Ascending aorta (tissue), 2 donors: ENCODE measurements around the gene APOA5. TPM values are rescaled to one million over a fixed set of nuclear protein-coding genes. Genes with fewer than 3 reads are reported as not detected.
"Not testable (repeated sequence)": the region's sequence is repeated elsewhere in the genome, so short reads cannot be mapped to it uniquely, and the experiment has no call there.

Experiments
- DNase-seq, 2 donors: peaks; one replicate each; pipeline ENCODE4 v3.0.0-alpha.2; 2019; ENCODE audit warnings: low spot score in 2 of 2
- H3K27ac ChIP-seq, 2 donors: fragments of 200-600 bp; sonication (generic); one replicate each; pipeline ENCODE4 v1.5.1; 2016 to 2017; ENCODE audit warnings: mild to moderate bottlenecking in 1 of 2
- H3K27me3 ChIP-seq: fragments of 200-600 bp; sonication (generic); one replicate; pipeline ENCODE4 v1.5.1; 2017
- H3K36me3 ChIP-seq, 2 donors: fragments of 200-600 bp; sonication (generic); one replicate each; pipeline ENCODE4 v1.5.1; 2016
- H3K4me1 ChIP-seq, 2 donors: fragments of 200-600 bp; sonication (generic); one replicate each; pipeline ENCODE4 v1.5.1; 2016 to 2017; ENCODE audit warnings: mild to moderate bottlenecking in 1 of 2
- H3K4me3 ChIP-seq, 2 donors: fragments of 200-600 bp; sonication (generic); one replicate each; pipeline ENCODE4 v1.5.1; 2016 to 2017; ENCODE audit warnings: mild to moderate bottlenecking in 1 of 2
- H3K9me3 ChIP-seq, 2 donors: fragments of 200-600 bp; sonication (generic); one replicate each; pipeline ENCODE4 v1.5.1; 2016
- intact Hi-C: fragments of 100-400 bp; cut with DNase I; formaldehyde crosslinking; loops from one replicate; pipeline ENCODE4 v1.15.1; 2023
- total RNA-seq: library from RNA; depleted of rRNA; stranded (reverse); fragments of >200 nt; gene quantifications from one replicate; pipeline ENCODE4 v1.1.0, GENCODE V29; 2016
- TF ChIP-seq, protein P1 (sequence below), 3 experiments: fragments of 200-600 bp in 2 of 3; fragments of 450-650 bp in 1 of 3; sonication (generic) in 2 of 3; IDR thresholded peaks; one replicate each; pipeline ENCODE4 v1.5.1; 2016 to 2019; ENCODE audit warnings: antibody characterized with exemption in 3 of 3, mild to moderate bottlenecking in 1 of 3, moderate library complexity in 1 of 3

The APOA5 gene
- total RNA-seq, 1 donor from 2014 or later = not detected

DNA sequence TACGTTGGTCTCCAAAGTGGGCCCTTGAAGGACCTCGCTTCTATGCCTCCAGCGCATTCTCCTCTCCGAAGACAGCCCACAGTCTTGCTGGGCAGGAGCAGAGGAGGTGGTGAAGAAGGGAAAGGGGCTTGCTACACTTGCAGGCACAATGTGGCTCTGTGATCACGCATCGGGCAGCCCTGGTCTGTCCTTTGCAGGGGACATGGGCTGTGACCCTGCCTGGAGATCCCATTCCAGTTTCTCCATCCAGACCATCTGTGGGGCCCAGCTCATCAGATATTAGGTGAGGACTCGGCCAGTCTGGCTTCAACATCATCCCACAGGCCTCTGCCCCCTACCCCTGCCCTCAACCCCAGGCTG lies 44.9 kb upstream of the APOA5 start:
- Histone ChIP-seq H3K27ac (peak overlapping the region; percentile 88 to 92), H3K36me3 (no peaks in the 10 kb centered on the region), H3K4me1 (peaks cover 11 to 12% of the 10 kb centered on the region in 2 donors), H3K9me3 (no peaks in the 10 kb centered on the region), H3K4me3 (no peak overlapping the region), H3K27me3 (no peaks in the 10 kb centered on the region)
- TF ChIP-seq, protein P1, sequence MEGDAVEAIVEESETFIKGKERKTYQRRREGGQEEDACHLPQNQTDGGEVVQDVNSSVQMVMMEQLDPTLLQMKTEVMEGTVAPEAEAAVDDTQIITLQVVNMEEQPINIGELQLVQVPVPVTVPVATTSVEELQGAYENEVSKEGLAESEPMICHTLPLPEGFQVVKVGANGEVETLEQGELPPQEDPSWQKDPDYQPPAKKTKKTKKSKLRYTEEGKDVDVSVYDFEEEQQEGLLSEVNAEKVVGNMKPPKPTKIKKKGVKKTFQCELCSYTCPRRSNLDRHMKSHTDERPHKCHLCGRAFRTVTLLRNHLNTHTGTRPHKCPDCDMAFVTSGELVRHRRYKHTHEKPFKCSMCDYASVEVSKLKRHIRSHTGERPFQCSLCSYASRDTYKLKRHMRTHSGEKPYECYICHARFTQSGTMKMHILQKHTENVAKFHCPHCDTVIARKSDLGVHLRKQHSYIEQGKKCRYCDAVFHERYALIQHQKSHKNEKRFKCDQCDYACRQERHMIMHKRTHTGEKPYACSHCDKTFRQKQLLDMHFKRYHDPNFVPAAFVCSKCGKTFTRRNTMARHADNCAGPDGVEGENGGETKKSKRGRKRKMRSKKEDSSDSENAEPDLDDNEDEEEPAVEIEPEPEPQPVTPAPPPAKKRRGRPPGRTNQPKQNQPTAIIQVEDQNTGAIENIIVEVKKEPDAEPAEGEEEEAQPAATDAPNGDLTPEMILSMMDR (IDR thresholded peaks at IDR 0.05) = no peak
- intact Hi-C loops = loop anchor here (1.0 kb wide), 1 partner anchor 45 kb away; the partner anchor contains the start of gene APOA5
- no peak for DNase-seq

DNA sequence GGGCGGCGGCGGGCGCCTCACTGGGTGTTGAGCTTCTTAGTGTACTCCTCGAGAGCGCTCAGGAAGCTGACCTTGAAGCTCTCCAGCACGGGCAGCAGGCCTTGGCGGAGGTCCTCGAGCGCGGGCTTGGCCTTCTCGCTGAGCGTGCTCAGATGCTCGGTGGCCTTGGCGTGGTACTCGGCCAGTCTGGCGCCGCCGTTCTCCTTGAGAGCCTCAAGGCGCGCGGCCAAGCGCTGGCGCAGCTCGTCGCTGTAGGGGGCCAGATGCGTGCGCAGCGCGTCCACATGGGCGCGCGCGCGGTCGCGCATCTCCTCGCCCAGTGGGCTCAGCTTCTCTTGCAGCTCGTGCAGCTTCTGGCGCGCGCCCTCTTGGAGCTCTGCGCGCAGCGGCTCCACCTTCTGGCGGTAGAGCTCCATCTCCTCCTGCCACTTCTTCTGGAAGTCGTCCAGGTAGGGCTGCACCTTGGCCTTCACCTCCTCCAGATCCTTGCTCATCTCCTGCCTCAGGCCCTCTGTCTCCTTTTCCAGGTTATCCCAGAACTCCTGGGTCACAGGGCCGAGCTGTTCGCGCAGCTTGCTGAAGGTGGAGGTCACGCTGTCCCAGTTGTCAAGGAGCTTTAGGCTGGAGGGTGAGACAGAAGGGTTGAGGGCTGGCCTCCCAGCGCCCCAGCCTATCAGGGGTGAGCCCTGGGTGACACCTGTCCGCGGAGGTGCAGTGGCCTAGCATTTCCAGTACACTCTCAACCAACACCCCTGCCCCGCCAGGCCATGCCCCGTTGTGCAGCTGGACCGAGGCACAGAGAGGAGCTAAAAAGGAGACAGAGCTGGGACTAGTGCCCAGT lies 44.3 kb upstream of the APOA5 start:
- peak overlapping the region; percentile 88 to 92 for H3K27ac ChIP-seq
- H3K4me3 ChIP-seq = peak overlapping the region; percentile 38 to 64
- H3K4me1 ChIP-seq = peaks cover 11 to 12% of the 10 kb centered on the region in 2 donors
- TF ChIP-seq, protein P1 (IDR thresholded peaks at IDR 0.05) = peak; percentile 59 to 66 (median 60)
- intact Hi-C loops = loop anchor here (1.0 kb wide), 1 partner anchor 45 kb away; the partner anchor contains the start of gene APOA5
- no peaks in the 10 kb centered on the region for H3K27me3 ChIP-seq
- no peaks in the 10 kb centered on the region for H3K36me3 ChIP-seq
- no peaks in the 10 kb centered on the region for H3K9me3 ChIP-seq
- peak; percentile 61 to 93 for DNase-seq

DNA sequence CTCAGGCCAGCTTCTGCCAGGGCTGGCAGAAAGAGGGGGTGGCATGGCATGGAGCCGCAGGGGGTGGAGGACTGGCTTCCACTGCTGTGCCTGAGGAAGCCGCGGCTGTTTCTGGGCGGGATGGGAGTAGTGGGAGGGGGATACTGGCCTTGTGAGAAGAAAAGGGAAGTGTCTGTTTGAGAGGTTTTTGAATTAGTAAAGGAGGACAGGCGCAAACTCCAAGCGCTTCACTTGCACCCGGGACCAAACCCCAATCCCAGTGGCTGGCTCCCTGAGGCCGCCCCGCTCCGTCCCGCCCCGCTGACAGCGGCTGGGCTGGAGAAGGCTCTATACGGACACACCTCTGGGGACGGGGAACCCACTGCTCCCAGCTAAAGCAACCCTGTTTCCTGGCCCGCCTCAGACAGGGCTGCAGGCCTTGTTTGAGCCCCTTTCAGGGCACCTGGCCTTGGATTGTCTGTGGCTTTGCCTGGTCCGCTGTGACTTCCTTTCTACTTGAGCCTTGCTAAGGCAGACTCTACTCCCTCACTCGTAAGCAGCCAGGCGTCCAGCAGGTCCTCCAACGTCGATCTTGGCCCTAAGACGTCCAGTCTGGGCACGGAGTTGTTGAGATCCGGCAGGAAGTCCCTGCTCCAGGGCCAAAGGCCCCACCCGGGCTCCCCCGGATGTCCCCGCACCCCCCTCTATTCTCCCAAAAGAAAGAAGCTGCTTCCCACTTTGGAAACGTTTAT lies 43.5 kb upstream of the APOA5 start:
- no peaks in the 10 kb centered on the region for H3K9me3 ChIP-seq
- H3K4me3 ChIP-seq = peak overlapping the region; percentile 38 to 64
- DNase-seq = no peak
- intact Hi-C loops = no loop called here
- peaks cover 11 to 12% of the 10 kb centered on the region in 2 donors for H3K4me1 ChIP-seq
- TF ChIP-seq, protein P1 (IDR thresholded peaks at IDR 0.05) = no peak
- peak overlapping the region; percentile 88 to 92 for H3K27ac ChIP-seq
- no peaks in the 10 kb centered on the region for H3K27me3 ChIP-seq
- no peaks in the 10 kb centered on the region for H3K36me3 ChIP-seq

DNA sequence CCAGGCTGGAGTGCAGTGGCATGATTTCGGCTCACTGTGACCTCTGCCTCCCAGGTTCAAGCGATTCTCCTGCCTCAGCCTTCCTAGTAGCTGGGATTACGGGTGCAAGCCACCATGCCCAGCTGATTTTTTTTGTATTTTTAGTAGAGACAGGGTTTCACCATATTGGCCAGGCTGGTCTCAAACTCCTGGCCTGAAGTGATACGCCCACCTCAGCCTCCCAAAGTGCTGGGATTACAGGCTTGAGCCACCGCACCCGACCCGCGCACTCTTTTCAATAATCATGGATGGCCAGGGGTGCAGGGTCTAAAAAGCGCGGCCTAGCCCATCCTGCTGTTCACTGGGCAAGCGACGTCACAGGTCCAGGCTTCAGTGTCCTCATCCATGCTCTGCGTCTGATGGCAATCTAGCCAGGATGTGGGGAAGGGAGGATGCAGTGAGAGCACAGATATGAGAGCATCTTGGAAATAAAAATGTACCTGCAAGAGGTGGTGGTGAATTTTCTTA lies 42.9 kb upstream of the APOA5 start:
- Histone ChIP-seq H3K4me1 (peaks cover 11 to 12% of the 10 kb centered on the region in 2 donors), H3K27ac (peak overlapping the region; percentile 88 to 92)
- H3K36me3 ChIP-seq, H3K4me3 ChIP-seq, H3K9me3 ChIP-seq, H3K27me3 ChIP-seq, DNase-seq, intact Hi-C loops: not testable (repeated sequence)

DNA sequence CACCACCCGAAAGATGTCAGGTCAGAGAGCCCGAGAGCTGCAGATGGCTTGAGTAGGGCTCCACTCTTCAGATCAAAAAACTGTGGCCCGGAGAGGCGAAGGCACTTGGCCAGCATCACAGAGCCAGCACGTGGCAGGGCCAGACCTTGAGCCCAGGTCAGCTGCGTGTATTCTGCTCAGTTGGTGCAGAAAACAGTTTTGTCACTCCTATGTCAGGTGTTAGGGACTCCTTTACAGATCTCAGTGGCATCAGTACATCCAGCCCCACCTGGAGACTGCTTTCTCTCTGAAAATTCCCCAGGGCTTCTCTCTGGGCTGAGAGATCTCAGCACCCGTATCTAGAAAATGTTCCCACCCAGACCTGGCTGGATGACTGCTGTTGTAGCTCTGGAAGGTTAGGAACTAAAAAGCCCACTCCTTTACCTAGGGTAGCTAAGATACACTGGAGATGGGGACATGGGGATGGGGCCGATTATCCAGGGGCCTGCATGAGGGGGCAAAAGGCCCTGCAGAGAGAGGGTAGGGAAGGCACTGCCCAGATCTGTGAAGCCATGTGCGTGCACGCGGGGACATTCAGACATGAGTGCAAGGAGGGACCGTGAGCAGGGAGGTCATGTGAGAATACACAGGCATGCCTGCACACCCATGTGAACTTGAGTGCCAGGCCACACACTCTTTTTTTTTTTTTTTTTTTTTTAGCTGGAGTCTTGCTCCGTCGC lies 42.3 kb upstream of the APOA5 start:
- no peak overlapping the region for H3K27ac ChIP-seq
- peaks cover 11 to 12% of the 10 kb centered on the region in 2 donors for H3K4me1 ChIP-seq
- H3K27me3 ChIP-seq = no peaks in the 10 kb centered on the region

More for the DNA sequence above, 42.3 kb upstream of the APOA5 start:
- TF ChIP-seq, protein P1 (IDR thresholded peaks at IDR 0.05) = no peak
- H3K4me3 ChIP-seq = no peak overlapping the region
- no peaks in the 10 kb centered on the region for H3K36me3 ChIP-seq
- H3K9me3 ChIP-seq = no peaks in the 10 kb centered on the region
- no peak for DNase-seq
- intact Hi-C loops = no loop called here
